ENCODE data around the gene HLA-B.
A peak's percentile ranks its signal among the peaks of the same experiment; 100 is the strongest.
"Not testable (repeated sequence)": the region's sequence is repeated elsewhere in the genome, so short reads cannot be mapped to it uniquely, and the experiment has no call there.

The HLA-B gene

GRCh38 chr6:31356946-31357466 lies at the start of gene HLA-B:
HLA-B (minus strand) TSS chr6:31357179; CDS start chr6:31357158, 21 bp downstream.
- peak; percentile 28 for DNase-seq

DNA sequence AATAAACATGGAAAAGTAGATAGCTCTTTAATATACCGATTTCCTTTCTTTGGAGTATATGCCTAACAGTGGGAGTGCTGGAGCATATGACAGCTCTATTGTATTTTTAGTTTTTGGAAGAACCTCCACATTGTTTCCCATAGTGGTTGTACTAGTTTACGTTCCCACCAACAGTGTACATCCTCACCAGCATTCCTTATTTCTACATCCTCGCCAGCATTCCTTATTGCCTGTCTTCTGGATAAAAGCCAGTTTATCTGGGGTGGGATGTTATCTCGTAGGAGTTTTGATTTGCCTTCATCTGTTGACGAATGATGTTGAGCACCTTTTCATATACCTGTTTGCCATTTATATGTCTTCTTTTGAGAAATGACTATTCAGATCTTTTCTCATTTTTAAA lies 49.0 kb upstream of the HLA-B start:
- DNase-seq = no peak

DNA sequence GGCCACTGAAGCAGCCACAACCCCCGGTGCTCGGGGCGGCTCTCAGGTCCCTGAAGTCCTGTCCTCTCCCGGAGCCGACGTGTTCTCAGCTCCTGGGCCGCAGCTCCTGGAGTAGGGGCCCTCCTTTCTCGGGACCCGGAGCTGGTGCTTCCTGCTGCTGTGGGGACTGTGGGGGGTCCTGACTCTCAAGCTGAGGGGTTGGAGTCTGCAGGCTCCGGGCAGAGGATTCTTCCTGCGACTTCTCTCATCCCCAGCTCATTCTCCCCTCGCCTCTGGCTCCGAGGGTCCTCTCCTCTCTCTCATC lies 47.0 kb upstream of the HLA-B start:
- DNase-seq = not testable (repeated sequence)

GRCh38 chr6:31403283-31404060 lies 46.5 kb upstream of the HLA-B start, which contains the start of gene MICA:
MICA (plus strand) TSS chr6:31403595; CDS start chr6:31403633, 38 bp downstream.
- peak; percentile 39 for DNase-seq

DNA sequence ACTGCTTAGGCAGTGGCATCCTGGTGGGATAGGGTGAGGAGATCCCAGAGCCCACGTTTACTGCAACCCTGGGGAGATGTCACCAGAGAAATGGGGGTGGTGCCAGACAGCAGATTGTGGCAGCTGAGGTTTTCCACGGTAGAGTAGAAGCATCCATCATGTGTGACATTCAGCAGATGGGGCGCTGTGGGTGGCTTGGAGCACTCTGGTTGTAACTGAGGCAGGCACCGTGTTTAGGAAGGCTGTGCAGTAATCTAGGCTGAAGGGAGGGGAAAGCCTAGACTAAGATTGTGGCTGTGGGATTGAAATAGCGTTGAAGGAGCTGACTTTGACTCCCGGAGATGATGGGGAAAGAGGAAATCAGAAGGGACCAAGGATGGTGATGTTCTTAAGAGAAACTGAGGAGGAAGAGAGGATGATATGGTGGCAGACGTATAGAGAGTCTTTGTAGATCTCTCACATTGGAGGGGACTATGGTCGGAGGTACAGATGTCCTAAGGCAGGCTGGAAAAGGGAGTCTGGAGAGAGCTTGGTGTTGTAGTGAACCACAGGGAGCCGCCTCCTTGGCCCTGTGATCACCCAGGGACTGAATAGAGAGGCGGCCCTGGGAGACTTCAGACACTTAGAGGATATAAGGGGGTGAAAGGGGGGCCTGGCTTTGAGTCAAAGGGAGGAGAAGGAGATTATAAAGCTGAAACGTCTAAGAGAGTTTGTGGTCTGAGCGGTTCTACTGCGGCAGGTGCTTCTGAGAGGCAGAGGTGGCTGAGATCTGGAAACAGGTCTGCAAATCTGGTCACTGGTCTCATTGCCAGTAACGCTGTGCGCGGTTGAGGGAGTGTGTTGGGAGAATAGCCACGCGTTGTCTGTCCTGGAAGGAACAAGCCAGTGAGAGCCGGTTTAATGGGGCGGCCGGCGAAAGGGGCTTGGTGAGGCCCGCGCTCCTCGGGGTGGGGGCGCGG lies 45.6 kb upstream of the HLA-B start:
- DNase-seq = no peak

- DNase-seq = no peak
Observed at GRCh38 chr6:31401403-31401802, 44.4 kb upstream of the HLA-B start.

DNA sequence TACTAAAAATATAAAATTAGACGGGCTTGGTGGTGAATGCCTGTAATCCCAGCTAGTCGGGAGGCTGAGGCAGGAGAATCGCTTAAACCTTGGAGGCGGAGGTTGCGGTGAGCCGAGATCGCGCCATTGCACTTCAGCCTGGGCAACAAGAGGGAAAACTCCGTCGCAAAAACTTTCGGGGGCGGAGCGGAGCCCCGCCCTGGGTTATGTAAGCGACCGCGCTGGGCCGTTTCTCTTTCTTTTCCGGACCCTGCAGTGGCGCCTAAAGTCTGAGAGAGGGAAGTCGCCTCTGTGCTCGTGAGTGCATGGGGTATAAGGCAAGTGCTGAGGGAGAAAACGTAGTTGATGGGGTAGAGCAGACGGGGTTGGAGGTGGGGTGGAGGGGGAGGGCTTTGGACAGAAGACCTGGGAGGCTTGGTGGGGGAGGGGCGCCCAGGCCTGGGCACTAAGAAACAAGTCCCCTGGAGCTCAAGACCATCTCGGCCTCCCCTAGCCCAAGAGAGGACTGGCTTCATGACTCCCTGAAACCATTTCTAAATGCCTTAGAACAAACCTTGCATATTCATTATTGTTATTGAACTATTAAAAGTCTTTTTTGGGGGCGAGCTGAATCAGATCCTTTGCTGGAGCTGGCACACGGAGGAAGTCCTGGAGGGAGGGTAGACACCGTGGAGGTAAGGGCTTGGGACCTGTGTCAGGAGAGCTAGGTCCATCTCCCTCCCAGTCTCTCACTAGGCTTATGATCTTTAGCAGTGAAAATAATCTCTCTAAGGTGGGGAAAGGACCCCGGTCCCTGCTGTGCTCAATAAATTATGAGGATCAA lies 43.7 kb upstream of the HLA-B start:
- DNase-seq = no peak

- peak; percentile 42 for DNase-seq
Observed at GRCh38 chr6:31399589-31400466, 42.8 kb upstream of the HLA-B start.

DNA sequence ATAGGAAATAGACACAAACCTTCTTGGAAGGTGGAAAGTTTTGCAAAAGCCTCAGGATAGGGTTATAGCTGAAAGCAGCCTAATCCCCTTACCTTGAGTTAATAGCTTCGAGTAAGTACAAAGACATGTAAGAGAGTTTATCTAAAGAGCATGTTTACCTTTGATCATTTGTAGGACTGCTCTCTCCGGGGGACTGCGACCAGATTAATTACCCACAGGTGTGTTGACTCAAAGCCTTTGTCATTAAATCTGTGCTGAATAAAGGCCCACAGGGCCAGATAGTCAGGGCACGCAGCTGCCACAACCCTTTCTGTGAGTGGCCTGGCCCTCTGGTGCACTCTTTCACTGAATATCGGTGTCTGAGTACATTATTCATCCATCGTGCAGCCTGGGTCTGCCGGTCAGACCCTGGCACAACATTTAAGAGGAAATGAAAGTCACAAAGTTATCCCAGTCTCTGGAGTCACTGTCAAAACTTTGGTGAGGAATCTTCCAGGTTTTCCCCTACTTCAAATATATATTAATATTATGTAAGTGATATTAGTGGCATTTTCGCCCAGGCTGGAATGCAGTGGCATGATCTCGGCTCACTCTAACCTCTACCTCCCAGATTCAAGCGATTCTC lies 41.0 kb upstream of the HLA-B start:
- peak; percentile 5 for DNase-seq

DNA sequence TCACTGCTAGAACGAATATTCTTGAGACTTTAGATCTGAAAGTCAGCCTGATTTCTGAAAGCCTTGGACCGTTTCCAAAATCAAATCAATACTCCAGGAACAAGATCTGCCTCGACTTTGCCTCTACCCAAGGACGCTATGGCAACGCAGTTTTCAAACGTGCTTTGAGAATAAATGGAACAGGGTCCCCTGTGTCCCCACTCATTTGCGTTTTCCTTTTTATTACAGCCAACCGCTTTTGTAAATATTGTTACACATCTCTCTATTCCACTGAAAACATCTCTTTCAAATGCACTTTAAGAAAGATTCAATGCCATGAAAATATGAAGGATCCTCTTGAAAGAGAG lies 40.1 kb upstream of the HLA-B start:
- DNase-seq = not testable (repeated sequence)

DNA sequence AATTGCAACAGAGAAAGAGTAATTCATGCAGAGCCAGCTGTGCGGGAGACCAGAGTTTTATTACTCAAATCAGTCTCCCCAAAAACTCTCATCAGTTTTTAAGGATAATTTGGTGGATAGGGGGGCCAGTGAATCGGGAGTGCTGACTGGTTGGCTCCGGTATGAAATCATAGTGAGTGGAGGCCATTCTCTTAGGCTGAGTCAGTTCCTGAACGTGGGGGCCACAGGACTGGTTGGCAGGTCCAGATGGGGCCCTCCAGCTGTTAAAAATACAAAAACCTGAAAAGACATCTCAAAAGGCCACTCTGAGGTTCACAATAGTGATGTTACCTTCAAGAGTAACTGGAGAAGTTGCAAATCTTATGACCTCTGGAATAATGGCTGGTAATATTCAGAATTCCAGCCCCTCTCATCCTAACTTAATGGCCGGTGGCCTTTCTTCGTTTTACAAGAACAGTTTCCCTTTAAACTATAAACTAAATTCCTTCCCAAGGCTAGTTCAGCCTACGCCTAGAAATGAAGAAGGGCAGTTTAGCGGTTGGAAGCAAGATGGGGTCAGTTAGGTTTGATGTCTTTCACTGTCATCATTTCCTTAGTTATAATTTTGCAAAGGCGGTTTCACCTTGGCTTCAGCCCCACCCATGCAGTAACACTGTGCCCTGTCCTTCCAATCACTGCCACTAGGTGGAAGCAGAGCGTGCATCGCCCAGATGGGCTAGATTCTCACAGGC lies 39.6 kb upstream of the HLA-B start:
- DNase-seq = peak; percentile 64

DNA sequence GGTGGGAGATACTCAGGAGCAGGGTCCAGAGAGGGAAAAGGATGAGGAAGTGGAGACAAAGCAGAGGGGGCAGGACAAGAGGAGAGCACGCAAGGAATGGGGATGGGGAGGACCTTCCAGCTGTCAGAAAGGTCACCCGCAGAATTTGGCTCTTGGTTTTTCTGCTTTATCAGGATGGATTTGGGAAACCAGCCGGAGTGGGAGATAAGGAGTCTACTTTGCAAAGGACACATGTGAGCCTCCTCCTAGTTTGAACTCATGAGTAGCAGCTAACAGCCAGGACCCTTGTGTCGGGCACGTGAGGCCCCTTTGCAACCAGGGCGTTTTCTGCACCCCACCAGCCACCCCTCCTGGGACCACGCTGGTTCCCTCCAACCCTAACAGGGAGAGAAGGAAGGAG lies 38.9 kb upstream of the HLA-B start:
- no peak for DNase-seq

GRCh38 chr6:31394381-31394780 lies 37.4 kb upstream of the HLA-B start:
- DNase-seq = no peak

- no peak for DNase-seq
Observed at GRCh38 chr6:31393932-31394331, 37.0 kb upstream of the HLA-B start.

DNA sequence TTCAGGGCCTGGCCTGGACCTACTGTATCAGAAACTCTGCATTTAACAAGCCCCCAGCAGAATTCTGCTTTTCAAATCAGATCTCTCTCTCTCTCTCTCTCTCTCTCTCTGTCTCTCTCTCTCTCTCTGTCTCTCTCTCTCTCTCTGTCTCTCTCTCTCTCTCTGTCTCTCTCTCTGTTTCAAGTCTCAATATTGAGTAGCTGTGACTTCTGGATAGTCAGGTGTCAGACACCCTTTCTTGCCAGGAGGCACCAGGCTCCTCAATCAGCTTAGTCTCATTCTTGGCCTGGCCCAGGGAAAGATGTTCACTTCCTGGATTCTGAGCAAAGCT lies 32.8 kb upstream of the HLA-B start:
- not testable (repeated sequence) for DNase-seq

- not testable (repeated sequence) for DNase-seq
Observed at GRCh38 chr6:31388916-31389801, 32.2 kb upstream of the HLA-B start.

- no peak for DNase-seq
Observed at GRCh38 chr6:31386977-31387376, 30.0 kb upstream of the HLA-B start.

DNA sequence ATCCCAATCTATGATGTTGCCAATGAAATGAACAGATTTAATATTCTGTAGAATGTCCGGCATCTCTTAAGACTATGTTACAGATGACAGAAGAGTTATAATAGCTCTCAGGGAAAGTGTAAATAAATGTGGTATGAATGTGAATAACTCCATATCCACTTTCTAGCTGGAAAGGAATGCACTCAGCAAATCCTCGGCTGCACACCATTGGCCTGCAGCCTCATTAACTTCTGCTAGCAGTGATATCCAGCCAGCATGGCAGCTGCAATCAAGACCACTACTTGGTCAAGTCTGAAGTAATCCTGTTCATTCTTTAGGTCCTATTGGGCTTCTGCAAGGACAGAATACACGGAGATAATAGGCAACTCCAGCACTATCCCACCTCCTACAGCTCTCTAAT lies 29.1 kb upstream of the HLA-B start:
- DNase-seq = no peak

GRCh38 chr6:31385041-31385440 lies 28.1 kb upstream of the HLA-B start:
- DNase-seq = no peak

- no peak for DNase-seq
Observed at GRCh38 chr6:31383149-31383548, 26.2 kb upstream of the HLA-B start.
